Osteoblast (primary cell): ENCODE results near the gene ATN1. TPM values are rescaled to one million over a fixed set of nuclear protein-coding genes. Genes with fewer than 3 reads are reported as not detected.
A peak's percentile ranks its signal among the peaks of the same experiment; 100 is the strongest.
"Not testable (repeated sequence)": the region's sequence is repeated elsewhere in the genome, so short reads cannot be mapped to it uniquely, and the experiment has no call there.

ENCODE experiments used
- DNase-seq: peaks from one replicate; pipeline ENCODE4 v3.0.0; 2011; ENCODE audit warnings: low spot score, mixed read lengths; ENCODE audit not compliant: insufficient read length; ENCODE audit errors: missing footprints
- H2AFZ ChIP-seq: 2 replicates; pipeline ENCODE4 v1.6.0; 2011; ENCODE audit warnings: mild to moderate bottlenecking, low read length
- H3K27ac ChIP-seq: 2 replicates; pipeline ENCODE4 v1.5.1; 2011; ENCODE audit warnings: mild to moderate bottlenecking, low read depth, low read length, moderate library complexity
- H3K27me3 ChIP-seq: 2 replicates; pipeline ENCODE4 v1.6.0; 2012; ENCODE audit warnings: mild to moderate bottlenecking, control low read depth, inconsistent platforms, low read length, moderate library complexity; ENCODE audit not compliant: insufficient read depth
- H3K36me3 ChIP-seq: 2 replicates; pipeline ENCODE4 v1.5.1; 2011; ENCODE audit warnings: mild to moderate bottlenecking, low read length, control low read depth, moderate library complexity; ENCODE audit not compliant: insufficient read depth
- H3K4me1 ChIP-seq: 2 replicates; pipeline ENCODE4 v1.5.1; 2011; ENCODE audit warnings: mild to moderate bottlenecking, low read length, control low read depth, moderate library complexity; ENCODE audit not compliant: insufficient read depth
- H3K4me2 ChIP-seq: 2 replicates; pipeline ENCODE4 v1.6.0; 2011; ENCODE audit warnings: mild to moderate bottlenecking, low read length; ENCODE audit not compliant: insufficient read depth
- H3K4me3 ChIP-seq: fragments of 200-600 bp; sonication (generic); 3 replicates; pipeline ENCODE4 v1.5.1; 2012; ENCODE audit warnings: mild to moderate bottlenecking, low read length, inconsistent platforms; ENCODE audit not compliant: insufficient read depth
- H3K79me2 ChIP-seq: 2 replicates; pipeline ENCODE4 v1.6.0; 2012; ENCODE audit warnings: mild to moderate bottlenecking, low read length, control low read depth, inconsistent platforms; ENCODE audit not compliant: insufficient read depth
- H3K9me3 ChIP-seq: 2 replicates; pipeline ENCODE4 v1.5.1; 2011; ENCODE audit warnings: low read depth, low read length, control low read depth
- H4K20me1 ChIP-seq: 2 replicates; pipeline ENCODE4 v1.6.0; 2012; ENCODE audit warnings: mild to moderate bottlenecking, low read length, control low read depth; ENCODE audit not compliant: insufficient read depth
- CTCF ChIP-seq: IDR thresholded peaks from 2 replicates; pipeline ENCODE4 v1.5.1; 2011; ENCODE audit warnings: mild to moderate bottlenecking, low read depth, low read length, moderate library complexity; ENCODE audit errors: extremely low read depth
- total RNA-seq: library from RNA; depleted of rRNA; stranded (reverse); fragments of >200 nt; gene quantifications from 2 replicates; pipeline ENCODE4 v1.2.3, GENCODE V29; 2012

ATN1 gene, protein sequence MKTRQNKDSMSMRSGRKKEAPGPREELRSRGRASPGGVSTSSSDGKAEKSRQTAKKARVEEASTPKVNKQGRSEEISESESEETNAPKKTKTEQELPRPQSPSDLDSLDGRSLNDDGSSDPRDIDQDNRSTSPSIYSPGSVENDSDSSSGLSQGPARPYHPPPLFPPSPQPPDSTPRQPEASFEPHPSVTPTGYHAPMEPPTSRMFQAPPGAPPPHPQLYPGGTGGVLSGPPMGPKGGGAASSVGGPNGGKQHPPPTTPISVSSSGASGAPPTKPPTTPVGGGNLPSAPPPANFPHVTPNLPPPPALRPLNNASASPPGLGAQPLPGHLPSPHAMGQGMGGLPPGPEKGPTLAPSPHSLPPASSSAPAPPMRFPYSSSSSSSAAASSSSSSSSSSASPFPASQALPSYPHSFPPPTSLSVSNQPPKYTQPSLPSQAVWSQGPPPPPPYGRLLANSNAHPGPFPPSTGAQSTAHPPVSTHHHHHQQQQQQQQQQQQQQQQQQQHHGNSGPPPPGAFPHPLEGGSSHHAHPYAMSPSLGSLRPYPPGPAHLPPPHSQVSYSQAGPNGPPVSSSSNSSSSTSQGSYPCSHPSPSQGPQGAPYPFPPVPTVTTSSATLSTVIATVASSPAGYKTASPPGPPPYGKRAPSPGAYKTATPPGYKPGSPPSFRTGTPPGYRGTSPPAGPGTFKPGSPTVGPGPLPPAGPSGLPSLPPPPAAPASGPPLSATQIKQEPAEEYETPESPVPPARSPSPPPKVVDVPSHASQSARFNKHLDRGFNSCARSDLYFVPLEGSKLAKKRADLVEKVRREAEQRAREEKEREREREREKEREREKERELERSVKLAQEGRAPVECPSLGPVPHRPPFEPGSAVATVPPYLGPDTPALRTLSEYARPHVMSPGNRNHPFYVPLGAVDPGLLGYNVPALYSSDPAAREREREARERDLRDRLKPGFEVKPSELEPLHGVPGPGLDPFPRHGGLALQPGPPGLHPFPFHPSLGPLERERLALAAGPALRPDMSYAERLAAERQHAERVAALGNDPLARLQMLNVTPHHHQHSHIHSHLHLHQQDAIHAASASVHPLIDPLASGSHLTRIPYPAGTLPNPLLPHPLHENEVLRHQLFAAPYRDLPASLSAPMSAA (N-terminal part only)
- 10.3 and 14.1 TPM in 2 replicates for total RNA-seq

DNA sequence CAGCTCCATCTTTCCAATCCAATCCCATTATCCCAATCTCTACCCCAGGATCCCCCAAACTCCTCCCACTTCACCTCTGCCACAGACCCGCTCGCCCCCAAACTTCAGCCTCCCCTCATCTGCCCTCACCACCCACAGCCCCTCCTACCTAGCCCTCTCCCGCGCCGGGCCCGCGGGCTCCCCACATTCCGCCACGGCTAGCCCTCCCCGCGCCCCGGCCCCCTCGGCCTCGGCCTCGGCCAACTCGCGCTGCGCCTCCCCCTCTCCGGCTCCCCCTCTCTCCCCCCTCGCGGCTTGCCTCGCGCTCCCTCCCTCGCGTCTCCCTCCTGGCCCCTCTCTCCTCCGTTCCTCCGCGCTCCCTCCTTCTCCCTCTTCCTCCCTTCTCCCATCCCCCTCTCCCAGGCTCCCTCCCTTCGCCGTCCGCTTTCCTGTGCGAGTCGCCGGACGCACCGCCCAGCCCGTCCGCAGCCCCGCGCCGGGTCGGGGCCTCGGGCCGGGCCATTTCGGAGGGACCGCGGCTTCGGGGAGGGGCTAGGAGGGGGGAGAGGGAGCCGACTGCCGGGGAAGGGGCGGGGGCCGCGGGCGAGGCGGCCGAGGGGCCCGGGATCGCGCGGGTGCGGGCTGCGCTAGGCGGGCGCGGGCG is at the start of gene ATN1:
Gene ATN1, plus strand, starts transcription at position 581 of the 643 bp plus-strand sequence. CDS start 6,043 bp downstream, outside the sequence.
- peak within 1 kb of the TSS; percentile 70 for H2AFZ ChIP-seq
- peak within 1 kb of the TSS; percentile 96 for H3K4me2 ChIP-seq

GRCh38 chr12:6879824-6880223 is 47.9 kb upstream of the ATN1 start:
- not testable (repeated sequence) for H3K4me3 ChIP-seq, H3K27me3 ChIP-seq, H4K20me1 ChIP-seq, DNase-seq, H2AFZ ChIP-seq, H3K4me1 ChIP-seq, H3K4me2 ChIP-seq, H3K27ac ChIP-seq, H3K79me2 ChIP-seq, H3K9me3 ChIP-seq
- H3K36me3 ChIP-seq, result peaks cover 14% of the 10 kb centered on the region

More for the DNA sequence above, at the start of gene ATN1:
- Histone ChIP-seq H4K20me1 (peaks cover 24% of the 10 kb centered on the region), H3K4me1 (peaks cover 55% of the 10 kb centered on the region), H3K9me3 (no peaks in the 10 kb centered on the region), H3K27me3 (no peaks in the 10 kb centered on the region), H3K4me3 (peak within 1 kb of the TSS; percentile 89), H3K27ac (peak within 1 kb of the TSS; percentile 90), H3K36me3 (peaks cover 10% of the 10 kb centered on the region), H3K79me2 (peaks cover 51% of the 10 kb centered on the region)
- peak; percentile 97 for DNase-seq
- no peak for TF ChIP-seq CTCF

- Histone ChIP-seq H3K4me3 (no peak overlapping the region), H3K36me3 (peaks cover 9% of the 10 kb centered on the region), H3K27me3 (no peaks in the 10 kb centered on the region), H4K20me1 (no peaks in the 10 kb centered on the region), H3K9me3 (no peaks in the 10 kb centered on the region), H3K27ac (no peak overlapping the region), H2AFZ (no peak overlapping the region), H3K4me2 (no peak overlapping the region), H3K79me2 (no peaks in the 10 kb centered on the region), H3K4me1 (no peaks in the 10 kb centered on the region)
- no peak for TF ChIP-seq CTCF
- DNase-seq, result no peak
Observed at GRCh38 chr12:6883252-6883651, 44.5 kb upstream of the ATN1 start.

GRCh38 chr12:6883683-6884082 is 44.1 kb upstream of the ATN1 start:
- Histone ChIP-seq H3K79me2 (no peaks in the 10 kb centered on the region), H2AFZ (no peak overlapping the region), H3K4me2 (no peak overlapping the region), H3K36me3 (peaks cover 11% of the 10 kb centered on the region), H3K27ac (no peak overlapping the region), H3K4me1 (no peaks in the 10 kb centered on the region), H3K27me3 (no peaks in the 10 kb centered on the region), H4K20me1 (no peaks in the 10 kb centered on the region), H3K9me3 (no peaks in the 10 kb centered on the region), H3K4me3 (no peak overlapping the region)
- no peak for TF ChIP-seq CTCF
- no peak for DNase-seq
